Inflammatory macrophage treated with lipopolysaccharide for 4 hours (primary cell): ENCODE data around the gene TSPY2.
"Not testable (repeated sequence)": the region's sequence is repeated elsewhere in the genome, so short reads cannot be mapped to it uniquely, and the experiment has no call there.

ENCODE experiments used
- DNase-seq: peaks from one replicate; pipeline ENCODE4 v3.0.0-alpha.2; 2020

TSPY2 gene, protein sequence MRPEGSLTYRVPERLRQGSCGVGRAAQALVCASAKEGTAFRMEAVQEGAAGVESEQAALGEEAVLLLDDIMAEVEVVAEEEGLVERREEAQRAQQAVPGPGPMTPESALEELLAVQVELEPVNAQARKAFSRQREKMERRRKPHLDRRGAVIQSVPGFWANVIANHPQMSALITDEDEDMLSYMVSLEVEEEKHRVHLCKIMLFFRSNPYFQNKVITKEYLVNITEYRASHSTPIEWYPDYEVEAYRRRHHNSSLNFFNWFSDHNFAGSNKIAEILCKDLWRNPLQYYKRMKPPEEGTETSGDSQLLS

DNA sequence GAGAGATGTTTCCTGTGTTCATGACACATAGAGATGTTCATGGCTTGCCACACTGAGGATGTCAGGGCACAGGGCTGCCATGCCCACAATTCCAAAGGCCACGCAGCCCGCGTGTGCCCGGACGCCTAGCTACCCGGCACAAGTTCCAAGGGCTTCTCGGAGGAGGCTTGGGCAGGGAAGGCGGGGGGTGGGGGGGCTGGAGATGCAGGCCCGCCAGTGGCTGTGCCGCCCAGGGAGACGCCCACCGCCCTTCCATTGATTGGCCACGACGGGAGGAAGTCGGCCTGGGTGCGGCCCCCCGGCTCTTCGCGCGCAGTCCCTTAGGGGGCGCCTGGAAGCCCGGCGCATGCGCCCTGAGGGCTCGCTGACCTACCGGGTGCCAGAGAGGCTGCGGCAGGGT is at the start of gene TSPY2:
TSS of gene TSPY2 (plus strand) at position 301 of the 400 bp plus-strand sequence. CDS start at position 347, 46 bp downstream.
- not testable (repeated sequence) for DNase-seq

DNA sequence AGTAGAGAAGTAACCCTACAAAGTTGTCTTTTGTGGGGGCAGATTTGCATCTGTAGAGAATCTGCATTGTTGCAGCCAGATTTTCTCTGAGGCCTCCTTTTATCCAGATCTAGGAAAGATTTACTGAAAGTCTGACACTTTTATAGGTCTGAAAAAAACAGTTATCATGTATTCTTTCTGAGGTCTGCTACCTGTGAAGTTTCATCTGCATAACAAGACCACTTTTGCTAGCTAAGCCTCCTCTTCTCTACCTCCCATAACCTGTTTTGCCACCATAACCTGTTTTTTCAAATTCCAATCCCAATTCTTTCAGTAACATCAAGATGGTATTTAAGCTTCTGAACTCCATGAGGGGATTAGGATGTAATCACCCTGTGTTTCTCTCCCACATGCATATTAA is 36.5 kb upstream of the TSPY2 start:
- not testable (repeated sequence) for DNase-seq

DNA sequence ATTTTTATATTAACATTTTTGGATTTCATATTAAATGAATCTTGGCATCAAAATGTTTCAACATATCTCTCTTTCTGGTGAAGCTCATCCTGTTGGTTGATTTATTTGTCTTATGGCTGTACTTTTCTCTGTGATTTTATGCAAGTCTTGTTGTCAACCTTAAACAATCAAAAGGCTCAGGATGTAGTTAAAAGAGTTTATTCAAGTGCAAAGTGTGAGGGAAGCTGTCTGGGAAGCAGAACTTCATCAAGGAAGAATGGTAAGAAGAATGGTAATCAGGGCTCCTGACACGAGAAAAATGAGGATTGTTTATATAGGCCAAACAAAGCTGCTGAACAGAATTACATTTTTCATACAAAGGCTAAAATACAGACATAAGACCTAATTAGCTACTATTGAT is 29.0 kb upstream of the TSPY2 start:
- not testable (repeated sequence) for DNase-seq

DNA sequence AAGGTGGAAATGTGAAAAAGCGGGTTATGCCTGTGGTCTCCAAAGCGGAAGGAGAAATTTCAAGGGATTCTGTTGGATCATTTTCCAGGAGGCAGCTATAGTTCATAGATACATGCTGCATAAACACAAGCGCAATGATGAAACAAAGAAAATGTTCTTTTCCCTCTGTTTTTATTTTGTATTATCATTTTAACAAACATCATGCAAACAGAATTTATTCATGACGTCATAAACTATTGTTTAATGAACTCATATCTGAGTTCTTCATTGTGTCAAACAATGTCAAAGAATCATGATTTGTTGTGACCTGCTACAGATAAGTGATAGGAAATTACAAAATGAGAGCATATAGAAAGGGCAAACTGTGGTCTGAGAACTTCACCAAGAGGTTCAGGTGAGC is 23.8 kb downstream of the TSPY2 start:
- DNase-seq: not testable (repeated sequence)
